ENCODE results near the gene GSAP. TPM values are rescaled to one million over a fixed set of nuclear protein-coding genes. Genes with fewer than 3 reads are reported as not detected.

The GSAP gene
- total RNA-seq, 1 donor from 2014 or later = 9.9 TPM

GRCh38 chr7:77425101-77426051, 9.2 kb upstream of the GSAP start:
- H3K27me3 Mint-ChIP-seq = no peaks in the 10 kb centered on the region
- H3K4me3 Mint-ChIP-seq (ENCODE audit: low read depth) = no peak overlapping the region
- no peaks in the 10 kb centered on the region for H3K36me3 Mint-ChIP-seq (ENCODE audit: insufficient read depth)
- no peak for DNase-seq (ENCODE audit: low spot score, unreplicated experiment)
- peaks cover 34% of the 10 kb centered on the region for H3K4me1 Mint-ChIP-seq (ENCODE audit: low read depth)
- TF ChIP-seq, protein P1, sequence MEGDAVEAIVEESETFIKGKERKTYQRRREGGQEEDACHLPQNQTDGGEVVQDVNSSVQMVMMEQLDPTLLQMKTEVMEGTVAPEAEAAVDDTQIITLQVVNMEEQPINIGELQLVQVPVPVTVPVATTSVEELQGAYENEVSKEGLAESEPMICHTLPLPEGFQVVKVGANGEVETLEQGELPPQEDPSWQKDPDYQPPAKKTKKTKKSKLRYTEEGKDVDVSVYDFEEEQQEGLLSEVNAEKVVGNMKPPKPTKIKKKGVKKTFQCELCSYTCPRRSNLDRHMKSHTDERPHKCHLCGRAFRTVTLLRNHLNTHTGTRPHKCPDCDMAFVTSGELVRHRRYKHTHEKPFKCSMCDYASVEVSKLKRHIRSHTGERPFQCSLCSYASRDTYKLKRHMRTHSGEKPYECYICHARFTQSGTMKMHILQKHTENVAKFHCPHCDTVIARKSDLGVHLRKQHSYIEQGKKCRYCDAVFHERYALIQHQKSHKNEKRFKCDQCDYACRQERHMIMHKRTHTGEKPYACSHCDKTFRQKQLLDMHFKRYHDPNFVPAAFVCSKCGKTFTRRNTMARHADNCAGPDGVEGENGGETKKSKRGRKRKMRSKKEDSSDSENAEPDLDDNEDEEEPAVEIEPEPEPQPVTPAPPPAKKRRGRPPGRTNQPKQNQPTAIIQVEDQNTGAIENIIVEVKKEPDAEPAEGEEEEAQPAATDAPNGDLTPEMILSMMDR (IDR thresholded peaks at IDR 0.05; ENCODE audit: unreplicated experiment) = no peak
- H3K9me3 Mint-ChIP-seq (ENCODE audit: low read depth) = no peaks in the 10 kb centered on the region
- H3K27ac Mint-ChIP-seq = peak overlapping the region; percentile 57

- no peak for DNase-seq (ENCODE audit: low spot score, unreplicated experiment)
- Mint-ChIP-seq H3K9me3 (ENCODE audit: low read depth) (no peaks in the 10 kb centered on the region), H3K4me1 (ENCODE audit: low read depth) (peaks cover 30% of the 10 kb centered on the region), H3K4me3 (ENCODE audit: low read depth) (no peak overlapping the region), H3K36me3 (ENCODE audit: insufficient read depth) (no peaks in the 10 kb centered on the region), H3K27me3 (peaks cover 3% of the 10 kb centered on the region), H3K27ac (no peak overlapping the region)
- TF ChIP-seq, protein P1 (IDR thresholded peaks at IDR 0.05; ENCODE audit: unreplicated experiment) = no peak
Observed at GRCh38 chr7:77422500-77422899, 6.4 kb upstream of the GSAP start.

- Mint-ChIP-seq H3K27me3 (peaks cover 6% of the 10 kb centered on the region), H3K9me3 (ENCODE audit: low read depth) (no peaks in the 10 kb centered on the region), H3K36me3 (ENCODE audit: insufficient read depth) (no peaks in the 10 kb centered on the region), H3K4me1 (ENCODE audit: low read depth) (peaks cover 21% of the 10 kb centered on the region), H3K27ac (peak overlapping the region; percentile 16), H3K4me3 (ENCODE audit: low read depth) (no peak overlapping the region)
- DNase-seq (ENCODE audit: low spot score, unreplicated experiment) = no peak
- TF ChIP-seq, protein P1 (IDR thresholded peaks at IDR 0.05; ENCODE audit: unreplicated experiment) = no peak
Observed at GRCh38 chr7:77420986-77421672, 5.0 kb upstream of the GSAP start.

DNA sequence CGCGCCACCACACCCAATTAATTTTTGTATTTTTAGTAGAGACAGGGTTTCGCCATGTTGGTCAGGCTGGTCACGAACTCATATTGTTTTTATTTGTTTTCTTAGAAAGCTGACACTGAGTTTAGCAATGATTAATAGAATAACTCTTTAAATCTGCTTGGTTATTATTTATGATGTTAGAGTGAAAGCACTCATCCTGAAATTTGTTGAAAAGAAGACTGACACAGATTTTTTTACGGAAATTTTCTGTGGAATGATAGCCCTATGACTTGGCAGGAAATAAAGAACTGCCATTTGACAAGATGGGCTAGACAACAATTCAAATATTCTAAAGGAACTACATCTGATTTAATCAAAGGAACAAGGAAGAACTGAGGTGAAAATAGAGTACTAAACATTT, 4.3 kb upstream of the GSAP start:
- DNase-seq (ENCODE audit: low spot score, unreplicated experiment) = no peak
- Mint-ChIP-seq H3K4me3 (ENCODE audit: low read depth) (no peak overlapping the region), H3K36me3 (ENCODE audit: insufficient read depth) (no peaks in the 10 kb centered on the region), H3K27me3 (peaks cover 6% of the 10 kb centered on the region), H3K4me1 (ENCODE audit: low read depth) (peaks cover 15% of the 10 kb centered on the region), H3K9me3 (ENCODE audit: low read depth) (no peaks in the 10 kb centered on the region), H3K27ac (no peak overlapping the region)
- TF ChIP-seq, protein P1 (IDR thresholded peaks at IDR 0.05; ENCODE audit: unreplicated experiment) = no peak

GRCh38 chr7:77419102-77419501, 3.0 kb upstream of the GSAP start:
- no peak overlapping the region for H3K27ac Mint-ChIP-seq
- H3K9me3 Mint-ChIP-seq (ENCODE audit: low read depth) = no peaks in the 10 kb centered on the region
- TF ChIP-seq, protein P1 (IDR thresholded peaks at IDR 0.05; ENCODE audit: unreplicated experiment) = no peak
- no peak overlapping the region for H3K4me3 Mint-ChIP-seq (ENCODE audit: low read depth)
- no peak for DNase-seq (ENCODE audit: low spot score, unreplicated experiment)
- H3K36me3 Mint-ChIP-seq (ENCODE audit: insufficient read depth) = no peaks in the 10 kb centered on the region
- H3K27me3 Mint-ChIP-seq = peaks cover 16% of the 10 kb centered on the region
- peaks cover 12% of the 10 kb centered on the region for H3K4me1 Mint-ChIP-seq (ENCODE audit: low read depth)

Measured in progenitor cell of endocrine pancreas (in vitro differentiated cells).